Measurements from ENCODE around the gene SCAND1. TPM values are rescaled to one million over a fixed set of nuclear protein-coding genes. Genes with fewer than 3 reads are reported as not detected.

SCAND1 gene
- total and polyA plus RNA-seq, 2 experiments from 2014 or later = 66.6 to 127 TPM

- no peak overlapping the region for H3K9ac ChIP-seq
- no peak overlapping the region for H3K4me3 ChIP-seq
- H2AFZ ChIP-seq = no peak overlapping the region
- H4K20me1 ChIP-seq (ENCODE audit: insufficient read depth) = no peaks in the 10 kb centered on the region
- 72 to 84% methylated on average over 2 of the region's 2 CpGs for WGBS, 2 experiments (ENCODE audit: low coverage in 1 of 2, low lambda C conversion rate in 2 of 2, missing lambda C conversion rate in 2 of 2)
- H3K9me2 ChIP-seq (ENCODE audit: insufficient read depth) = no peaks in the 10 kb centered on the region
- no peaks in the 10 kb centered on the region for H3K79me2 ChIP-seq (ENCODE audit: insufficient read depth)
- no peaks in the 10 kb centered on the region for H3F3A ChIP-seq (ENCODE audit: insufficient read depth)
- no peaks in the 10 kb centered on the region for H3K36me3 ChIP-seq (ENCODE audit: low read depth)
- H3K27ac ChIP-seq = no peak overlapping the region
- no peaks in the 10 kb centered on the region for H3K27me3 ChIP-seq (replicated peaks; ENCODE audit: insufficient read depth)
- DNase-seq = no peak
- no peak overlapping the region for H3K4me2 ChIP-seq (ENCODE audit: unreplicated experiment)
- in situ Hi-C loops (cut with MboI) = loop anchor here (25.0 kb wide), 1 partner anchor 451 kb away; no protein-coding TSS in a partner anchor
- TF ChIP-seq EZH2phosphoT487 (IDR thresholded peaks at IDR 0.05; ENCODE audit: insufficient read depth, low read depth) (no peak), EZH2 (IDR thresholded peaks at IDR 0.05; ENCODE audit: insufficient read depth, poor library complexity, severe bottlenecking) (no peak)
- no peaks in the 10 kb centered on the region for H3K9me3 ChIP-seq (ENCODE audit: low read depth)
- no peaks in the 10 kb centered on the region for H3K4me1 ChIP-seq (ENCODE audit: insufficient read depth)
Measured at GRCh38 chr20:35985806-35986205, 31.5 kb upstream of the SCAND1 start.

GRCh38 chr20:35984382-35984781 is 30.1 kb upstream of the SCAND1 start:
- no peaks in the 10 kb centered on the region for H4K20me1 ChIP-seq (ENCODE audit: insufficient read depth)
- TF ChIP-seq EZH2 (IDR thresholded peaks at IDR 0.05; ENCODE audit: insufficient read depth, poor library complexity, severe bottlenecking) (no peak), EZH2phosphoT487 (IDR thresholded peaks at IDR 0.05; ENCODE audit: insufficient read depth, low read depth) (no peak)
- H3K9me2 ChIP-seq (ENCODE audit: insufficient read depth) = no peaks in the 10 kb centered on the region
- in situ Hi-C loops (cut with MboI) = loop anchor here (25.0 kb wide), 1 partner anchor 453 kb away; no protein-coding TSS in a partner anchor
- no peaks in the 10 kb centered on the region for H3K79me2 ChIP-seq (ENCODE audit: insufficient read depth)
- H2AFZ ChIP-seq = no peak overlapping the region
- H3F3A ChIP-seq (ENCODE audit: insufficient read depth) = no peaks in the 10 kb centered on the region
- H3K36me3 ChIP-seq (ENCODE audit: low read depth) = no peaks in the 10 kb centered on the region
- DNase-seq = no peak
- no peak overlapping the region for H3K4me2 ChIP-seq (ENCODE audit: unreplicated experiment)
- H3K4me1 ChIP-seq (ENCODE audit: insufficient read depth) = no peaks in the 10 kb centered on the region
- H3K27me3 ChIP-seq (replicated peaks; ENCODE audit: insufficient read depth) = no peaks in the 10 kb centered on the region
- no peak overlapping the region for H3K4me3 ChIP-seq
- H3K27ac ChIP-seq = no peak overlapping the region
- 93 to 94% methylated on average over 6 of the region's 6 CpGs for WGBS, 2 experiments (ENCODE audit: low coverage in 1 of 2, low lambda C conversion rate in 2 of 2, missing lambda C conversion rate in 2 of 2)
- no peaks in the 10 kb centered on the region for H3K9me3 ChIP-seq (ENCODE audit: low read depth)
- no peak overlapping the region for H3K9ac ChIP-seq

GRCh38 chr20:35981969-35982368 is 27.7 kb upstream of the SCAND1 start:
- in situ Hi-C loops (cut with MboI) = loop anchor here (25.0 kb wide), 1 partner anchor 455 kb away; no protein-coding TSS in a partner anchor
- no peaks in the 10 kb centered on the region for H3K79me2 ChIP-seq (ENCODE audit: insufficient read depth)
- H3K4me3 ChIP-seq = no peak overlapping the region
- H3F3A ChIP-seq (ENCODE audit: insufficient read depth) = no peaks in the 10 kb centered on the region
- no peak overlapping the region for H2AFZ ChIP-seq
- H3K9me3 ChIP-seq (ENCODE audit: low read depth) = no peaks in the 10 kb centered on the region
- no peak for TF ChIP-seq EZH2phosphoT487 (IDR thresholded peaks at IDR 0.05; ENCODE audit: insufficient read depth, low read depth)
- no peak for TF ChIP-seq EZH2 (IDR thresholded peaks at IDR 0.05; ENCODE audit: insufficient read depth, poor library complexity, severe bottlenecking)
- no peak for DNase-seq
- no peaks in the 10 kb centered on the region for H3K36me3 ChIP-seq (ENCODE audit: low read depth)
- H3K27ac ChIP-seq = no peak overlapping the region
- no peak overlapping the region for H3K9ac ChIP-seq
- H3K4me1 ChIP-seq (ENCODE audit: insufficient read depth) = no peaks in the 10 kb centered on the region
- H3K4me2 ChIP-seq (ENCODE audit: unreplicated experiment) = no peak overlapping the region
- 39 to 44% methylated on average over 3 of the region's 3 CpGs for WGBS, 2 experiments (ENCODE audit: low coverage in 1 of 2, low lambda C conversion rate in 2 of 2, missing lambda C conversion rate in 2 of 2)
- H3K27me3 ChIP-seq (replicated peaks; ENCODE audit: insufficient read depth) = no peaks in the 10 kb centered on the region
- H4K20me1 ChIP-seq (ENCODE audit: insufficient read depth) = no peaks in the 10 kb centered on the region
- no peaks in the 10 kb centered on the region for H3K9me2 ChIP-seq (ENCODE audit: insufficient read depth)

GRCh38 chr20:35979544-35979943 is 25.2 kb upstream of the SCAND1 start:
- H3K27ac ChIP-seq = no peak overlapping the region
- no peaks in the 10 kb centered on the region for H3K27me3 ChIP-seq (replicated peaks; ENCODE audit: insufficient read depth)
- H3K36me3 ChIP-seq (ENCODE audit: low read depth) = no peaks in the 10 kb centered on the region
- H3K4me2 ChIP-seq (ENCODE audit: unreplicated experiment) = no peak overlapping the region
- no peaks in the 10 kb centered on the region for H3K79me2 ChIP-seq (ENCODE audit: insufficient read depth)
- DNase-seq = peak; percentile 51
- H3K9ac ChIP-seq = no peak overlapping the region
- no peak for TF ChIP-seq EZH2 (IDR thresholded peaks at IDR 0.05; ENCODE audit: insufficient read depth, poor library complexity, severe bottlenecking)
- TF ChIP-seq EZH2phosphoT487 (IDR thresholded peaks at IDR 0.05; ENCODE audit: insufficient read depth, low read depth) = no peak
- no peaks in the 10 kb centered on the region for H3K9me2 ChIP-seq (ENCODE audit: insufficient read depth)
- 46 to 47% methylated on average over 5 of the region's 5 CpGs for WGBS, 2 experiments (ENCODE audit: low coverage in 1 of 2, low lambda C conversion rate in 2 of 2, missing lambda C conversion rate in 2 of 2)
- no peaks in the 10 kb centered on the region for H3K4me1 ChIP-seq (ENCODE audit: insufficient read depth)
- H2AFZ ChIP-seq = no peak overlapping the region
- in situ Hi-C loops (cut with MboI) = loop anchor here (25.0 kb wide), 1 partner anchor 458 kb away; no protein-coding TSS in a partner anchor
- no peaks in the 10 kb centered on the region for H3K9me3 ChIP-seq (ENCODE audit: low read depth)
- H3F3A ChIP-seq (ENCODE audit: insufficient read depth) = no peaks in the 10 kb centered on the region
- no peaks in the 10 kb centered on the region for H4K20me1 ChIP-seq (ENCODE audit: insufficient read depth)
- H3K4me3 ChIP-seq = no peak overlapping the region
